Adrenal gland (tissue), 5 donors: Measurements from ENCODE around the gene DYNLT3.

Source experiments
- POLR2A ChIP-seq, 2 donors: fragments of 450-650 bp; IDR thresholded peaks; one replicate each; pipeline ENCODE4 v1.6.1; 2017; ENCODE audit warnings: antibody characterized with exemption in 2 of 2, mild to moderate bottlenecking in 2 of 2, moderate library complexity in 1 of 2
- TF ChIP-seq, protein P1 (sequence below), 6 experiments: fragments of 450-650 bp in 4 of 6; fragments of 200-600 bp in 2 of 6; sonication (generic) in 1 of 6; IDR thresholded peaks; 1 replicate in 5 of 6; 2 replicates in 1 of 6; pipeline versions ENCODE4 v1.5.1 to v1.8.0; 2016 to 2021; ENCODE audit warnings: antibody characterized with exemption in 6 of 6, mild to moderate bottlenecking in 2 of 6, moderate library complexity in 1 of 6
- donor health status: DM: no; HTN: no; CAD: no.

DNA sequence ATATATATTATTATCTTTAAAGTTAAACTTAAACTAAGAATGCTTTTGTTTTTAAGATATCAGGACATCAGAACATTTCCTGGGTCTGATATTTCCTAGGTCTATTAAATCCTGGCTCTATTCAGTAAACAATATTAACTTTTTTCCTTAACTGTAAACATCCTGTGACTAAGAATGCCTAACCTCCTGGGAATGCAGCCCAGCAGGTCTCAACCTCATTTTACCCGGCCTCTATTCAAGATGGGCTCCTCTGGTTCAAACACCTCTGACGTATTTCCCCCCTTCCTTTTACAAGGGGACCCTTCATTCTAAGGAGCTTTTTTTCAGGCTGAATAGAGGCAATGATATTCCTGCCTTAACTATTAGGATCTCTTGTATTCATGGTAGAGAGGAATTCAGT lies 35.8 kb upstream of the DYNLT3 start:
- TF ChIP-seq, protein P1, sequence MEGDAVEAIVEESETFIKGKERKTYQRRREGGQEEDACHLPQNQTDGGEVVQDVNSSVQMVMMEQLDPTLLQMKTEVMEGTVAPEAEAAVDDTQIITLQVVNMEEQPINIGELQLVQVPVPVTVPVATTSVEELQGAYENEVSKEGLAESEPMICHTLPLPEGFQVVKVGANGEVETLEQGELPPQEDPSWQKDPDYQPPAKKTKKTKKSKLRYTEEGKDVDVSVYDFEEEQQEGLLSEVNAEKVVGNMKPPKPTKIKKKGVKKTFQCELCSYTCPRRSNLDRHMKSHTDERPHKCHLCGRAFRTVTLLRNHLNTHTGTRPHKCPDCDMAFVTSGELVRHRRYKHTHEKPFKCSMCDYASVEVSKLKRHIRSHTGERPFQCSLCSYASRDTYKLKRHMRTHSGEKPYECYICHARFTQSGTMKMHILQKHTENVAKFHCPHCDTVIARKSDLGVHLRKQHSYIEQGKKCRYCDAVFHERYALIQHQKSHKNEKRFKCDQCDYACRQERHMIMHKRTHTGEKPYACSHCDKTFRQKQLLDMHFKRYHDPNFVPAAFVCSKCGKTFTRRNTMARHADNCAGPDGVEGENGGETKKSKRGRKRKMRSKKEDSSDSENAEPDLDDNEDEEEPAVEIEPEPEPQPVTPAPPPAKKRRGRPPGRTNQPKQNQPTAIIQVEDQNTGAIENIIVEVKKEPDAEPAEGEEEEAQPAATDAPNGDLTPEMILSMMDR (IDR thresholded peaks at IDR 0.05) = no peak
- no peak for TF ChIP-seq POLR2A (IDR thresholded peaks at IDR 0.05)
